ENCODE results near the gene MEGF8.

- TF ChIP-seq TAF1 (IDR thresholded peaks at IDR 0.05; ENCODE audit: borderline replicate concordance, insufficient read depth, low read length) = no peak
- TF ChIP-seq POLR2AphosphoS5 (IDR thresholded peaks at IDR 0.05; ENCODE audit: low read depth, low read length) = no peak
- no peak for TF ChIP-seq FOXP2 (optimal IDR thresholded peaks at IDR 0.05; ENCODE audit: borderline replicate concordance, extremely low read depth, extremely low read length, insufficient read depth)
Measured at GRCh38 chr19:42349378-42350107, 24.1 kb downstream of the MEGF8 start.

Data from PFSK-1 (cell line).